Myocyte (in vitro differentiated cells): ENCODE results near the gene GSDMA. TPM values are rescaled to one million over a fixed set of nuclear protein-coding genes. Genes with fewer than 3 reads are reported as not detected.
A peak's percentile ranks its signal among the peaks of the same experiment; 100 is the strongest.

Source experiments
- DNase-seq: peaks from one replicate; pipeline ENCODE4 v3.0.0-alpha.2; 2012; ENCODE audit warnings: low read depth
- total RNA-seq: library from RNA; depleted of rRNA; stranded (reverse); fragments of >200 nt; gene quantifications from 2 replicates; pipeline ENCODE4 v1.2.3, GENCODE V29; 2014

GSDMA gene
- total RNA-seq, 1 donor from 2014 or later, result not detected

DNA sequence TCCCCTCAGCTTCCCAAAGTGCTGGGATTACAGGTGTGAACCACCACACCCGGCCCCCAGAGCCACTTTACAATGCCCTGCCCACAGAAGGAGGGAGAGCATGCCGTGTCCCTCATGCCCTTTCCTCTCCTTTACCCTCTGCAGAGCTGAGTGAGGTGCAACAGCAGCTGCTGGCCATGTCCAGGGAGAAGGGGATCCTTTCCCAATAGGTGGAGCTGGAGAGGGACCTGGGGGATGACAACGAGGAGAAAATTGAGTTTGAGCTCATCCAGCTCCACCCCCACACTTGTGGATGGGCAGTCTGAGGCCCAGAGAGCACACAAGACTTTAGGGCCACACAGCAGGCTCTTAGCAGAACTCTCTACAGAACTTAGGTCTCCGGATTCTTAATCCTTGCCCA, 7.9 kb upstream of the GSDMA start:
- DNase-seq, result peak; percentile 23

DNA sequence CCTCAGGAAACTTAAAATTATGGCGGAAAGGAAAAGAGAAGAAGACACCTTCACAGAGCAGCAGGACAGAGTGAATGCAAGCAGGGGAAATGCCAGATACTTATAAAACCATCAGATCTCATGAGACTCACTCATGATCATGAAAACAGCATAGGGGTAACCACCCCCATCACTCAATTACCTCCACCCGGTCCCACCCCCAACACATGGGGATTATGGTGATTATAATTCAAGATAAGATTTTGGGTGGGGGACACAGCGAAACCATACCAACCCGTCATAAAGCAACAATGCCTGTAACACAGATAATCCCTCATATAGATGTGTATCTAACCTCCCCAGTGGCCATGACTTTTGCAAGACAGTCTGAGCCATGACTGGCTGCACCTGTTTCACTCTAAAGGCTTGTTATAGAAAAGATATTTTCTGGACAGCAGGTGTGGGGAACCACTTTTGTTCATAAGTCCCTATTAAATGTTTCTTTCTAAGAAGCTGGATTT, 7.0 kb upstream of the GSDMA start:
- no peak for DNase-seq

DNA sequence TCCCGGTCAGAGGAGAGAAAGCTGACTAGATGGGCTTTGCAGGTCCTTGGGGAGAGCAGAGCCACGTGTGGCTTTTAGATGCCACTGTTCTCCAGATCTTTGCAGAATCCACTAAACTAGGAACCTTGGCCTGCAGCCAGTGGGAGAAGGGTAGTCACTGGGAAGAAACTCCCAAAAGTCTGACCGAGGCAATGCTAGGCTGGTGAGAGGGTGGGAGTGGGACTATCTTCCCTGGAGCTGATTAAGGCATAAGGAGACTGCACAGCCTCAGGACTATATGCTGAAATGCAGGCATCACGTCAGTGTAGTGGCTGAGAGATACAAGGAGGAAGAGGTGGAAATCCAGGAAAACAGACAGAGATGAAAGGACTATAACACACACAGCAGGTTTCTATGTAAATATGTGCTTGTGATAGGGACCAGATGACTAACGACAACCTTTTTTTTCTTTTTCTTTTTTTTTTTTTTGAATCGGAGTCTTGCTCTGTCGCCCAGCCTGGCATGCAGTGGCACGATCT, 2.2 kb upstream of the GSDMA start:
- DNase-seq, result no peak

- no peak for DNase-seq
Observed at GRCh38 chr17:39963829-39964228, 1.0 kb downstream of the GSDMA start.

DNA sequence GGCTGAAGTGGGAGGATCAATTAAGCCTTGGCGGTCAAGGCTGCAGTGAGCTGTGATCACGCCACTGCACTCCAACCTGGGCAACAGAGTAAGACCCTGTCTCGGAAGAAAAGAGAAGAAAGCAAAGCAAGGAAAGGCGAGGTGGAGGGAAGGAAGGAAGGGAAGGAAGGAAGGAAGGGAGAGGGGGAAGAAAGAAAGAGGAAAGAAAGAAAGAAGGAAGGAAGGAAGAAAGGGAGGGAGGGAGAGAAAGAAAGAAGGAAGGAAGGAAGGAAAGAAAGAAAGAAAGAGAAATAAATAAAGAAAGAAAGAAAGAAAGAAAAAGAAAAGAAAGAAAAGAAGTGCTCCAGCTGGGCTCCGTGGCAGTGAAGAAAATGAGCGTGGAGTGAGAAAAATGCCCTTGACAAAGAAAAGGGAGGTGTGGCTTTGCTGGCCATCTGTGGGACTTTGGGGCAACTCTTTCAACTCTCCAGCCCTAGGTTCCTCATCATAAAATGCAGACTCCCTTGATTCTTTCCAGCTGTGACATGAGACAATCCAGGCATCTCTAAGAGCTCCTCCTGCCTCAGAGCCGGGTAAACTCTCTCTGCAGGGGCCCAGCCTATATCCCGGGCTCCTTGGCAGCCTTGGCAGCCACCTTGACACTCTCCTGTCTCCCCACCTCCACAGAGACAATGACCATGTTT, 2.4 kb downstream of the GSDMA start:
- DNase-seq, result no peak

DNA sequence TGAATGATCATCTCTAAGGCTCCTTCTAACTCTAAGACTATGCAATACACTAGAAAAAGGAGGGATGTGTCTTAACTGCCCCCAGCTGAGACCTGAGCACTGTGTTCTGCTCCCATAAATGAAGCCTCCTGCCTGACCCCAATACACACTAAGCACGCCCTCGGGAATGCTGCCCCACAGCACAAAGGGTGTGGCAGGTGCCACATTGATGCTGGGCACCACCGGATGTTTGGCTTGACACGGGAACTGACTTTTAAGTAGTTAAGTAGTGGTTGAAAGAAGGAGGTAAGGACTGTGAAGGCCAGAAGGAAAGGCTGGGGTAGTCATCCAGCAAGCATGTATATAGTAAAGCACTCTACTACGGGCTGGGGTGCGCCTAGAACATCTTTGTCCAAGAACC, 4.0 kb downstream of the GSDMA start:
- DNase-seq, result no peak

- no peak for DNase-seq
Observed at GRCh38 chr17:39968761-39969160, 6.0 kb downstream of the GSDMA start.

GRCh38 chr17:39969375-39969774, 6.6 kb downstream of the GSDMA start:
- no peak for DNase-seq

- DNase-seq, result no peak
Observed at GRCh38 chr17:39970157-39970692, 7.4 kb downstream of the GSDMA start.

DNA sequence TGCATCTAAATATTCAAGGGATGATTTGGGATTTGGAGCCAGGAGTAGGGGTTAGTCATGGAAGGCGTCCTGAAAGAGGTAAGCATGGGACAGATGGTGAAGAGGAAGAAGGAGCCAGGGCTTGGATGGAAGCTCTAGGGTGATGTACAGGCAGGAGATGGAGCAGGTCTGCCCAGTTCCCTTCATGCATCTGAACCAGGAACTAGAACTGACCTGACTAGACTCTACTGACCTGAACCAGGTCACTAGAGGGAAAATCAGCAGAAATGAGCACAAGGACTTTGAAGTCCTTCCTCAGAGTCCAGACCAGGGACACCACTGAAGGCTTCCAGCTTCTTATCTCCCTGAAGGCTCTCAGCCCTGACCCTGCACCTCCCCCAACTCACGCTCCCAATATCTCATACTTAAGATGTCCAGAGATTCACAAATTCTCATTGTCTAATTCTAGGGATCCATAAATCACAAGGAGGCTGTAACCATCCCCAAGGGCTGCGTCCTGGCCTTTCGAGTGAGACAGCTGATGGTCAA, 8.3 kb downstream of the GSDMA start:
- DNase-seq, result no peak

DNA sequence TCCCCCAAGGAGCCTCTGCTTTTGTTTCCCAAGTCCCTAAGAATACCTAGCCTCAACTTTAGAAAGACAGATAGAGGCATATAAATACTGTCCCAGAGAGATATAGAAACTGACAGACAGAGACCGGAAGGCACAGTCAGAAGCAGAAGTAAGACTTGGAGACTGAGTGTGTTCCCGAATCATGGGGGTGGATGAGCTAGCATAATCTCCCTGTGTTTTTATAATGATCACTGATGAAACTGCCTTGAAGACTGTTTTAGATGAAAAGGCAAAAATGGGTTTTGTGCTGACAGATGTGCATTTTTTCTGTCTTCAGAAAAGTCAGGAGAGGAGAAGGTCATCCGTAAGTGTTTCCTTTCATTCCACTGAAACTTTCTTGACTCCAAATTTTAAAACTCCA, 9.5 kb downstream of the GSDMA start:
- DNase-seq, result no peak

GRCh38 chr17:39973496-39973895, 10.7 kb downstream of the GSDMA start:
- no peak for DNase-seq

GRCh38 chr17:39974433-39974832, 11.6 kb downstream of the GSDMA start:
- DNase-seq, result no peak

GRCh38 chr17:39975801-39976200, 13.0 kb downstream of the GSDMA start:
- DNase-seq, result no peak

GRCh38 chr17:39979016-39979670, 16.3 kb downstream of the GSDMA start:
- peak; percentile 57 for DNase-seq

- DNase-seq, result no peak
Observed at GRCh38 chr17:39979893-39980350, 17.1 kb downstream of the GSDMA start.

GRCh38 chr17:39980351-39981206, 17.8 kb downstream of the GSDMA start, which contains the start of gene PSMD3:
Gene PSMD3, plus strand, starts transcription at chr17:39980807. Its CDS starts 164 bp downstream, at chr17:39980971.
- peak; percentile 100 for DNase-seq

GRCh38 chr17:39981207-39981741, 18.5 kb downstream of the GSDMA start:
- peak; percentile 5 for DNase-seq

GRCh38 chr17:39981766-39982375, 19.1 kb downstream of the GSDMA start:
- DNase-seq, result no peak

- DNase-seq, result no peak
Observed at GRCh38 chr17:39988206-39988810, 25.5 kb downstream of the GSDMA start.
